Neural crest cell (in vitro differentiated cells): ENCODE results near the gene SYNE2. TPM values are rescaled to one million over a fixed set of nuclear protein-coding genes. Genes with fewer than 3 reads are reported as not detected.

Experiments
- DNase-seq: peaks from one replicate; pipeline ENCODE4 v3.0.0; 2021; ENCODE audit warnings: low read depth, mixed read lengths, low spot score
- H3K27ac Mint-ChIP-seq: one replicate; pipeline ENCODE4 v1.8.0; 2021; ENCODE audit warnings: mild to moderate bottlenecking, mixed read lengths; ENCODE audit not compliant: unreplicated experiment
- H3K27me3 Mint-ChIP-seq: 2 replicates; pipeline ENCODE4 v1.8.0; 2021; ENCODE audit warnings: low read depth, mild to moderate bottlenecking, mixed read lengths
- H3K36me3 Mint-ChIP-seq: 2 replicates; pipeline ENCODE4 v1.8.0; 2021; ENCODE audit warnings: low read depth, mild to moderate bottlenecking, mixed read lengths
- H3K4me1 Mint-ChIP-seq: 2 replicates; pipeline ENCODE4 v1.8.0; 2021; ENCODE audit warnings: mixed read lengths
- H3K4me3 Mint-ChIP-seq: one replicate; pipeline ENCODE4 v1.8.0; 2021; ENCODE audit warnings: mild to moderate bottlenecking, mixed read lengths
- H3K9me3 Mint-ChIP-seq: 2 replicates; pipeline ENCODE4 v1.8.0; 2021; ENCODE audit warnings: mixed read lengths
- total RNA-seq: library from RNA; stranded (reverse); gene quantifications from 2 replicates; pipeline ENCODE4 v1.2.1, GENCODE V29; 2021
- TF ChIP-seq, protein P1 (sequence below): fragments of 200-600 bp; sonication (generic); conservative IDR thresholded peaks from 2 replicates; pipeline ENCODE4 v1.5.0; 2021; ENCODE audit warnings: antibody characterized with exemption, mild to moderate bottlenecking

Gene SYNE2
- total RNA-seq, 1 donor from 2014 or later: 84.8 TPM

DNA sequence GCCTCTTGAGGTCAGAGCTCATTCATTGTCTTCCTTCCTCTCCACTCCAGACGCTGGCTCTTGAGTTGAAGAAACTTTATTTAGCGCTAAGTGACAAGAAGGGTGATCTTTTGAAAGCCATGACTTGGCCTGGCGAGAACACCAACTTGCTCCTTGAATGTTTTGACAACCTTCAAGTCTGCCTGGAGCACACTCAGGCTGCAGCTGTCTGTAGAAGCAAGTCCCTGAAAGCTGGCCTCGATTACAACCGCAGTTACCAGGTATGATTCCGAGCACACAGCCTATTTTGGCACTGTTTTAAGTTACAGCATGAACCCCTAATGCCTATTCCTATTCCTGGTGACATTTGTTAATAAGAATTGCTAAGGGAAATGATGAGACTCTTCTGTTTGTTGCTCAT lies 273.7 kb downstream of the SYNE2 start:
- Mint-ChIP-seq H3K27ac (no peak overlapping the region), H3K36me3 (peaks cover 26% of the 10 kb centered on the region), H3K4me1 (no peaks in the 10 kb centered on the region), H3K9me3 (no peaks in the 10 kb centered on the region), H3K4me3 (no peak overlapping the region), H3K27me3 (no peaks in the 10 kb centered on the region)
- TF ChIP-seq, protein P1, sequence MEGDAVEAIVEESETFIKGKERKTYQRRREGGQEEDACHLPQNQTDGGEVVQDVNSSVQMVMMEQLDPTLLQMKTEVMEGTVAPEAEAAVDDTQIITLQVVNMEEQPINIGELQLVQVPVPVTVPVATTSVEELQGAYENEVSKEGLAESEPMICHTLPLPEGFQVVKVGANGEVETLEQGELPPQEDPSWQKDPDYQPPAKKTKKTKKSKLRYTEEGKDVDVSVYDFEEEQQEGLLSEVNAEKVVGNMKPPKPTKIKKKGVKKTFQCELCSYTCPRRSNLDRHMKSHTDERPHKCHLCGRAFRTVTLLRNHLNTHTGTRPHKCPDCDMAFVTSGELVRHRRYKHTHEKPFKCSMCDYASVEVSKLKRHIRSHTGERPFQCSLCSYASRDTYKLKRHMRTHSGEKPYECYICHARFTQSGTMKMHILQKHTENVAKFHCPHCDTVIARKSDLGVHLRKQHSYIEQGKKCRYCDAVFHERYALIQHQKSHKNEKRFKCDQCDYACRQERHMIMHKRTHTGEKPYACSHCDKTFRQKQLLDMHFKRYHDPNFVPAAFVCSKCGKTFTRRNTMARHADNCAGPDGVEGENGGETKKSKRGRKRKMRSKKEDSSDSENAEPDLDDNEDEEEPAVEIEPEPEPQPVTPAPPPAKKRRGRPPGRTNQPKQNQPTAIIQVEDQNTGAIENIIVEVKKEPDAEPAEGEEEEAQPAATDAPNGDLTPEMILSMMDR: no peak
- no peak for DNase-seq

DNA sequence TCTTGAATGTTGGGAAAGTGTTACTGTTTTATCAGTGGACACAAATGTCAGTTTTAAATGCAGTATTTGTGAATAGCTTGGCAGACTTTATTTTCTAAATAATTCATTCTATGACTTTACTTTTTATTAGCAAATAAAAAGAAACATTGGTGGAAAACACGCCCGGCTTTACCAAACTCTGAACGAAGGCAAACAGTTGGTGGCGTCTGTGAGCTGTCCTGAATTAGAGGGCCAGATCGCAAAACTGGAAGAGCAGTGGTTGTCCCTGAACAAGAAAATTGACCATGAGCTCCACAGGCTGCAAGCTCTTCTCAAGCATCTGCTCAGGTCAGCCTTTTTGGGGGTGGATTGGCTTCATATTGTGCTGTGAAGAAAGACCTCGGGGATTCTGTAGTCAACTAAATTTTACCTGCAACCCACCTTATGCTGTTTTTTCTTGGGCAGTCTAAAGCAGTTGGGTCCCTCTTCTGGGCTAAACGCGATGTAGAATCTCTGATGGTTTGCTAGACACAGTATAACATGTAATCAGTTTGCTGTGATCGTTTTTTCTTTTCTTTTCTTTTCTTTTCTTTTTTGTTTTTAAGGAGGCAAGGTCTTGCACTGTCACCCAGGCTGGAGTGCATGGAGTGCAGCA lies 285.0 kb downstream of the SYNE2 start:
- Mint-ChIP-seq H3K27me3 (no peaks in the 10 kb centered on the region), H3K9me3 (no peaks in the 10 kb centered on the region), H3K27ac (no peak overlapping the region), H3K4me1 (no peaks in the 10 kb centered on the region), H3K36me3 (peaks cover 19% of the 10 kb centered on the region), H3K4me3 (no peak overlapping the region)
- TF ChIP-seq, protein P1: no peak
- no peak for DNase-seq

DNA sequence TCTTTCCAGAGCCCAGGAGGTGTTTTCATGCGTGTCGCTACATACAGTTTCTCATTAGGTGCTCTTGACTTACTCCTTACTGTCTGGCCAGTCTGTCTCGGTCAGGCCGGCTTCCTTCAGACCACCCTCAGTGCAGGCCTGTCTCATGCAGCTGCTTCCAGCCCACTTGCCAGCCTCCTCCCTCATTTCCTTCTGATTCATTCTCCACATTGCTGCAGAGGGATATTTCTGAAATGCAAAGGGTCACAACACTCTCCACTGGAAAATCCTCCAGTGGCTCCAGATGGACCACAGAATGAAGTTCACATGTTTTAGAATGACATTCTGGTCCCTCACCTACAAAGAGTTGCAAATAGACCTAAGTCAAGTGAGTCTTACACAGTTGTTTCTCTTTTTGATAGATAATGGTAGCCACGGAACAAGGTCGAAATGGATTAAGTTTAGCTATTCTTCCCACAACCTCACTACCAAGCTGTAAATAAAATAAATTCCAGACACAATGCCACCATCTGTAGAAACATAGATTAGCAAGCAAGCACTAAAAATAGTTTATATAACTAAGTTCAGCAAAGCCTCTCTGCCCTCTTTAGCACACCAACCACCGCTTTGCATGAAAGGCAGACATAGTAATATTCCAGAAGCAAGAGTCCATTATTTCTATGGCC lies 294.5 kb downstream of the SYNE2 start:
- DNase-seq: no peak
- Mint-ChIP-seq H3K4me1 (no peaks in the 10 kb centered on the region), H3K27ac (no peak overlapping the region), H3K9me3 (no peaks in the 10 kb centered on the region), H3K36me3 (peaks cover 8% of the 10 kb centered on the region), H3K4me3 (no peak overlapping the region), H3K27me3 (no peaks in the 10 kb centered on the region)
- TF ChIP-seq, protein P1: no peak

DNA sequence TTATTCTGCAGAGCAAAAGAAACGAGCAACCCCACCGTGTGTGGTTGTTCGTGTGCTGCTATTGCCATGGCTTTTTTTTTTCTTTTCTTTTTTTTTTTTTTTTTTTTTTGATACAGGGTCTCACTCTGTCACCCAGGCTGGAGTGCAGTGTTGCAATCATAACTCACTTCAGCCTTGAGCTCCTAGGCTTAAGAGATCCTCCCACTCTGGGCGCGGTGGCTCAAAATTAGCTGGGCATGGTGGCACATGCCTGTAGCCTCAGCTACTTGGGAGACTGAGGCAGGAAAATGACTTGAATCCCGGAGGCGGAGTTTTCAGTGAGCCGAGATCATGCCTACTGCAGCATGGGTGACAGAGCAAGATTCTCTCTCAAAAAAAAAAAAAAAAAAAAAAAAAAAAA lies 297.1 kb downstream of the SYNE2 start:
- no peaks in the 10 kb centered on the region for H3K4me1 Mint-ChIP-seq
- H3K36me3 Mint-ChIP-seq: peaks cover 6% of the 10 kb centered on the region
- TF ChIP-seq, protein P1: no peak
- H3K4me3 Mint-ChIP-seq: no peak overlapping the region
- H3K27ac Mint-ChIP-seq: no peak overlapping the region
- DNase-seq: no peak
- H3K27me3 Mint-ChIP-seq: no peaks in the 10 kb centered on the region
- H3K9me3 Mint-ChIP-seq: no peaks in the 10 kb centered on the region

DNA sequence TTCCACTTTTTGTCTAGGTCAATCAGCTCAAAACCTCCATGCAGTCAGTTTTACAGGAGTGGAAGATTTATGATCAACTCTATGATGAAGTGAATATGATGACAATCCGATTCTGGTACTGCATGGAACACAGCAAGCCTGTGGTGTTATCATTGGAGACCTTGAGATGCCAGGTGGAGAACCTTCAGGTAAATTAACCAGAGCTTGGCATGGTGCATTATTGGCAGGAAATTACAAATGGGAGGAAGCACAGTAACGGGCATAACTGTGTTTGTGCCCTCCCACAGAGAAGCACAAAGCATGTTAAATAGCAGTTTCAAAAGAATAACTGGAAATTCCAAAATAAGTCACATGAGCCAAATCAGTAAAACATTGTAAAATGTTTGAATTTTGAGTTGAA lies 305.8 kb downstream of the SYNE2 start:
- no peaks in the 10 kb centered on the region for H3K9me3 Mint-ChIP-seq
- H3K4me3 Mint-ChIP-seq: no peak overlapping the region
- no peak for DNase-seq
- TF ChIP-seq, protein P1: no peak
- H3K27me3 Mint-ChIP-seq: no peaks in the 10 kb centered on the region
- H3K36me3 Mint-ChIP-seq: peaks cover 19% of the 10 kb centered on the region
- H3K27ac Mint-ChIP-seq: no peak overlapping the region
- no peaks in the 10 kb centered on the region for H3K4me1 Mint-ChIP-seq
